HG02970 (cell line): Measurements from ENCODE around the gene ROM1.
A peak's percentile ranks its signal among the peaks of the same experiment; 100 is the strongest.
"Not testable (repeated sequence)": the region's sequence is repeated elsewhere in the genome, so short reads cannot be mapped to it uniquely, and the experiment has no call there.

Experiments used
- ATAC-seq: cut with Tn5 transposase; IDR thresholded peaks from one replicate; pipeline ENCODE4 v1.9.1; 2021; ENCODE audit warnings: mild to moderate bottlenecking, moderate library complexity, moderate number of reproducible peaks; ENCODE audit not compliant: unreplicated experiment, low FRiP score

ROM1 gene

GRCh38 chr11:62607714-62608113 is 5.3 kb upstream of the ROM1 start:
- no peak for ATAC-seq

GRCh38 chr11:62608776-62609175 is 4.3 kb upstream of the ROM1 start:
- ATAC-seq, result no peak

GRCh38 chr11:62610403-62610802 is 2.7 kb upstream of the ROM1 start:
- no peak for ATAC-seq

- no peak for ATAC-seq
These were observed 2.0 kb upstream of the ROM1 start for GRCh38 chr11:62610814-62611704.

GRCh38 chr11:62611705-62612365 is 1.2 kb upstream of the ROM1 start:
- peak; percentile 10 for ATAC-seq

- ATAC-seq, result no peak
These were observed 278 bp downstream of the ROM1 start for GRCh38 chr11:62613291-62613778.

- no peak for ATAC-seq
These were observed 1.2 kb downstream of the ROM1 start for GRCh38 chr11:62614275-62614674.

GRCh38 chr11:62615521-62615920 is 2.5 kb downstream of the ROM1 start:
- ATAC-seq, result no peak

GRCh38 chr11:62616957-62617356 is 3.9 kb downstream of the ROM1 start:
- ATAC-seq, result not testable (repeated sequence)

- ATAC-seq, result no peak
These were observed 8.0 kb downstream of the ROM1 start for GRCh38 chr11:62621027-62621566.

GRCh38 chr11:62621567-62622470 is 8.8 kb downstream of the ROM1 start, which contains the start of gene B3GAT3:
B3GAT3 (minus strand) TSS chr11:62621986; CDS start chr11:62621947, 39 bp downstream.
- ATAC-seq, result peak; percentile 93

- ATAC-seq, result no peak
These were observed 9.5 kb downstream of the ROM1 start for GRCh38 chr11:62622476-62623089.

GRCh38 chr11:62627713-62628112 is 14.7 kb downstream of the ROM1 start:
- no peak for ATAC-seq

- no peak for ATAC-seq
These were observed 19.4 kb downstream of the ROM1 start for GRCh38 chr11:62632492-62632891.

- no peak for ATAC-seq
These were observed 31.2 kb downstream of the ROM1 start for GRCh38 chr11:62644220-62644619.

GRCh38 chr11:62645671-62645945 is 32.6 kb downstream of the ROM1 start:
- peak; percentile 2 for ATAC-seq

GRCh38 chr11:62645946-62646824 is 33.1 kb downstream of the ROM1 start, which contains the start of gene GANAB:
GANAB (minus strand) TSS chr11:62646613; CDS start chr11:62646599, 14 bp downstream.
- peak; percentile 82 for ATAC-seq

- ATAC-seq, result no peak
These were observed 34.0 kb downstream of the ROM1 start for GRCh38 chr11:62646825-62647608.
